Smooth muscle cell (in vitro differentiated cells): ENCODE results near the gene HSD17B14. TPM values are rescaled to one million over a fixed set of nuclear protein-coding genes. Genes with fewer than 3 reads are reported as not detected.
"Not testable (repeated sequence)": the region's sequence is repeated elsewhere in the genome, so short reads cannot be mapped to it uniquely, and the experiment has no call there.

Experiments
- DNase-seq: peaks from one replicate; lab custom pipeline; 2025; ENCODE audit not compliant: unreplicated experiment; lab: John Stamatoyannopoulos, UW
- H2AFZ ChIP-seq: fragments of 200-600 bp; sonication (generic); 2 replicates; pipeline ENCODE4 v1.6.0; 2016; ENCODE audit warnings: antibody characterized with exemption, low read depth, mild to moderate bottlenecking
- H3F3A ChIP-seq: fragments of 200-600 bp; sonication (generic); 2 replicates; pipeline ENCODE4 v1.6.0; 2017; ENCODE audit warnings: antibody characterized with exemption, low read depth
- H3K27ac ChIP-seq: fragments of 200-600 bp; sonication (generic); 2 replicates; pipeline ENCODE4 v1.5.1; 2016; ENCODE audit warnings: low read depth, mild to moderate bottlenecking
- H3K27me3 ChIP-seq: fragments of 200-600 bp; sonication (generic); 2 replicates; pipeline ENCODE4 v1.6.1; 2016; ENCODE audit warnings: low read depth, mild to moderate bottlenecking
- H3K36me3 ChIP-seq: fragments of 200-600 bp; sonication (generic); 2 replicates; pipeline ENCODE4 v1.5.1; 2016; ENCODE audit warnings: low read depth
- H3K4me1 ChIP-seq: fragments of 200-600 bp; sonication (generic); 2 replicates; pipeline ENCODE4 v1.5.1; 2016; ENCODE audit warnings: low read depth
- H3K4me2 ChIP-seq: fragments of 200-600 bp; sonication (generic); 2 replicates; pipeline ENCODE4 v1.6.0; 2016; ENCODE audit warnings: mild to moderate bottlenecking
- H3K4me3 ChIP-seq: fragments of 200-600 bp; sonication (generic); 2 replicates; pipeline ENCODE4 v1.5.1; 2016; ENCODE audit warnings: mild to moderate bottlenecking
- H3K79me2 ChIP-seq: fragments of 200-600 bp; sonication (generic); 2 replicates; pipeline ENCODE4 v1.6.0; 2016; ENCODE audit warnings: low read depth, mild to moderate bottlenecking
- H3K9ac ChIP-seq: fragments of 200-600 bp; sonication (generic); 2 replicates; pipeline ENCODE4 v1.6.0; 2016; ENCODE audit warnings: low read depth
- H3K9me3 ChIP-seq: fragments of 200-600 bp; sonication (generic); replicated peaks from 2 replicates; pipeline ENCODE4 v1.5.1; 2016; ENCODE audit warnings: low read depth
- H4K20me1 ChIP-seq: fragments of 200-600 bp; sonication (generic); 2 replicates; pipeline ENCODE4 v1.6.0; 2016; ENCODE audit warnings: low read depth
- CTCF ChIP-seq: fragments of 200-600 bp; sonication (generic); IDR thresholded peaks from 2 replicates; pipeline ENCODE4 v1.5.1; 2017; ENCODE audit warnings: borderline replicate concordance, mild to moderate bottlenecking, antibody characterized with exemption; ENCODE audit not compliant: insufficient read depth, poor library complexity, severe bottlenecking
- WGBS: methylation state at CpG from one replicate; pipeline ENCODE4 v1.1.7; 2016; ENCODE audit warnings: low lambda C conversion rate; 5-methylcytosine and 5-hydroxymethylcytosine counted together
- polyA plus RNA-seq: library from polyadenylated mRNA; unstranded; fragments of >200 nt; fragmentation: Nextera tagmentation; extraction: Ambion mirVana; gene quantifications from 2 replicates; pipeline ENCODE4 v1.2.1, GENCODE V29; 2016
- total RNA-seq: library from RNA; depleted of rRNA; stranded (reverse); fragments of >200 nt; gene quantifications from 2 replicates; pipeline ENCODE4 v1.2.3, GENCODE V29; 2014

HSD17B14 gene
- total and polyA plus RNA-seq, 2 experiments from 2014 or later, result 16.4 to 19.3 TPM

GRCh38 chr19:48793271-48793670, 43.0 kb downstream of the HSD17B14 start:
- H3K9me3 ChIP-seq, result no peaks in the 10 kb centered on the region
- no peaks in the 10 kb centered on the region for H3K27me3 ChIP-seq
- H3K4me1 ChIP-seq, result no peaks in the 10 kb centered on the region
- no peaks in the 10 kb centered on the region for H4K20me1 ChIP-seq
- no peak for TF ChIP-seq CTCF
- H3F3A ChIP-seq, result no peaks in the 10 kb centered on the region
- H3K9ac ChIP-seq, result no peak overlapping the region
- H3K4me3 ChIP-seq, result no peak overlapping the region
- H3K79me2 ChIP-seq, result no peaks in the 10 kb centered on the region
- no peak overlapping the region for H2AFZ ChIP-seq
- 81% methylated on average over 8 of the region's 8 CpGs for WGBS
- no peaks in the 10 kb centered on the region for H3K36me3 ChIP-seq
- H3K27ac ChIP-seq, result no peak overlapping the region
- no peak overlapping the region for H3K4me2 ChIP-seq
- no peak for DNase-seq

GRCh38 chr19:48787331-48787730, 49.0 kb downstream of the HSD17B14 start:
- H3K27ac ChIP-seq, H3K79me2 ChIP-seq, H3K4me2 ChIP-seq, H2AFZ ChIP-seq, H3K27me3 ChIP-seq, H3K9me3 ChIP-seq, H3K4me1 ChIP-seq, H3F3A ChIP-seq, H3K9ac ChIP-seq, DNase-seq, H3K36me3 ChIP-seq, H4K20me1 ChIP-seq, H3K4me3 ChIP-seq: not testable (repeated sequence)
- WGBS, result 90% methylated on average over 9 of the region's 9 CpGs

GRCh38 chr19:48786422-48786821, 49.9 kb downstream of the HSD17B14 start:
- not testable (repeated sequence) for DNase-seq, H3K36me3 ChIP-seq
- 99% methylated on average over 6 of the region's 7 CpGs for WGBS

GRCh38 chr19:48784527-48784926, 51.8 kb downstream of the HSD17B14 start:
- Histone ChIP-seq H3K9me3 (no peaks in the 10 kb centered on the region), H3K79me2 (no peaks in the 10 kb centered on the region), H4K20me1 (no peaks in the 10 kb centered on the region), H3K27ac (no peak overlapping the region), H3K36me3 (no peaks in the 10 kb centered on the region), H3F3A (peaks cover 11% of the 10 kb centered on the region), H2AFZ (no peak overlapping the region), H3K4me1 (no peaks in the 10 kb centered on the region), H3K27me3 (no peaks in the 10 kb centered on the region), H3K4me3 (no peak overlapping the region), H3K9ac (no peak overlapping the region), H3K4me2 (no peak overlapping the region)
- TF ChIP-seq CTCF, result no peak
- 74% methylated on average over 5 of the region's 5 CpGs for WGBS
- DNase-seq, result no peak

More at GRCh38 chr19:48786422-48786821, 49.9 kb downstream of the HSD17B14 start:
- not testable (repeated sequence) for H3K9me3 ChIP-seq, H3K27ac ChIP-seq, H3K79me2 ChIP-seq, H3F3A ChIP-seq, H4K20me1 ChIP-seq, H3K9ac ChIP-seq, H3K4me1 ChIP-seq, H3K27me3 ChIP-seq, H3K4me2 ChIP-seq, H3K4me3 ChIP-seq, H2AFZ ChIP-seq

GRCh38 chr19:48780631-48781391, 55.5 kb downstream of the HSD17B14 start:
- Histone ChIP-seq H3K9ac (no peak overlapping the region), H2AFZ (no peak overlapping the region), H3K27me3 (no peaks in the 10 kb centered on the region), H3K4me2 (peak overlapping the region; percentile 71), H3F3A (peaks cover 11% of the 10 kb centered on the region), H3K27ac (peak overlapping the region; percentile 85), H3K9me3 (no peaks in the 10 kb centered on the region), H4K20me1 (no peaks in the 10 kb centered on the region), H3K36me3 (no peaks in the 10 kb centered on the region), H3K4me3 (no peak overlapping the region), H3K4me1 (no peaks in the 10 kb centered on the region), H3K79me2 (no peaks in the 10 kb centered on the region)
- peak; percentile 32 for DNase-seq
- WGBS, result 31% methylated on average over 14 of the region's 14 CpGs
- no peak for TF ChIP-seq CTCF
